22Rv1 (cell line): ENCODE data around the gene PDRG1.
"Not testable (repeated sequence)": the region's sequence is repeated elsewhere in the genome, so short reads cannot be mapped to it uniquely, and the experiment has no call there.

Experiments used
- H3K27ac ChIP-seq: fragments of 450-650 bp; 2 replicates; pipeline ENCODE4 v1.5.1; 2017
- ZFX ChIP-seq: fragments of 450-650 bp; IDR thresholded peaks from 2 replicates; pipeline ENCODE4 v1.6.1; 2017; ENCODE audit warnings: antibody characterized with exemption, borderline replicate concordance
- TF ChIP-seq, protein P1 (sequence below): fragments of 450-650 bp; IDR thresholded peaks from 2 replicates; pipeline ENCODE4 v1.5.1; 2017; ENCODE audit warnings: mild to moderate bottlenecking

The PDRG1 gene

GRCh38 chr20:31924561-31924960, 27.3 kb downstream of the PDRG1 start:
- TF ChIP-seq, protein P1, sequence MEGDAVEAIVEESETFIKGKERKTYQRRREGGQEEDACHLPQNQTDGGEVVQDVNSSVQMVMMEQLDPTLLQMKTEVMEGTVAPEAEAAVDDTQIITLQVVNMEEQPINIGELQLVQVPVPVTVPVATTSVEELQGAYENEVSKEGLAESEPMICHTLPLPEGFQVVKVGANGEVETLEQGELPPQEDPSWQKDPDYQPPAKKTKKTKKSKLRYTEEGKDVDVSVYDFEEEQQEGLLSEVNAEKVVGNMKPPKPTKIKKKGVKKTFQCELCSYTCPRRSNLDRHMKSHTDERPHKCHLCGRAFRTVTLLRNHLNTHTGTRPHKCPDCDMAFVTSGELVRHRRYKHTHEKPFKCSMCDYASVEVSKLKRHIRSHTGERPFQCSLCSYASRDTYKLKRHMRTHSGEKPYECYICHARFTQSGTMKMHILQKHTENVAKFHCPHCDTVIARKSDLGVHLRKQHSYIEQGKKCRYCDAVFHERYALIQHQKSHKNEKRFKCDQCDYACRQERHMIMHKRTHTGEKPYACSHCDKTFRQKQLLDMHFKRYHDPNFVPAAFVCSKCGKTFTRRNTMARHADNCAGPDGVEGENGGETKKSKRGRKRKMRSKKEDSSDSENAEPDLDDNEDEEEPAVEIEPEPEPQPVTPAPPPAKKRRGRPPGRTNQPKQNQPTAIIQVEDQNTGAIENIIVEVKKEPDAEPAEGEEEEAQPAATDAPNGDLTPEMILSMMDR = no peak
- no peak for TF ChIP-seq ZFX
- no peak overlapping the region for H3K27ac ChIP-seq

DNA sequence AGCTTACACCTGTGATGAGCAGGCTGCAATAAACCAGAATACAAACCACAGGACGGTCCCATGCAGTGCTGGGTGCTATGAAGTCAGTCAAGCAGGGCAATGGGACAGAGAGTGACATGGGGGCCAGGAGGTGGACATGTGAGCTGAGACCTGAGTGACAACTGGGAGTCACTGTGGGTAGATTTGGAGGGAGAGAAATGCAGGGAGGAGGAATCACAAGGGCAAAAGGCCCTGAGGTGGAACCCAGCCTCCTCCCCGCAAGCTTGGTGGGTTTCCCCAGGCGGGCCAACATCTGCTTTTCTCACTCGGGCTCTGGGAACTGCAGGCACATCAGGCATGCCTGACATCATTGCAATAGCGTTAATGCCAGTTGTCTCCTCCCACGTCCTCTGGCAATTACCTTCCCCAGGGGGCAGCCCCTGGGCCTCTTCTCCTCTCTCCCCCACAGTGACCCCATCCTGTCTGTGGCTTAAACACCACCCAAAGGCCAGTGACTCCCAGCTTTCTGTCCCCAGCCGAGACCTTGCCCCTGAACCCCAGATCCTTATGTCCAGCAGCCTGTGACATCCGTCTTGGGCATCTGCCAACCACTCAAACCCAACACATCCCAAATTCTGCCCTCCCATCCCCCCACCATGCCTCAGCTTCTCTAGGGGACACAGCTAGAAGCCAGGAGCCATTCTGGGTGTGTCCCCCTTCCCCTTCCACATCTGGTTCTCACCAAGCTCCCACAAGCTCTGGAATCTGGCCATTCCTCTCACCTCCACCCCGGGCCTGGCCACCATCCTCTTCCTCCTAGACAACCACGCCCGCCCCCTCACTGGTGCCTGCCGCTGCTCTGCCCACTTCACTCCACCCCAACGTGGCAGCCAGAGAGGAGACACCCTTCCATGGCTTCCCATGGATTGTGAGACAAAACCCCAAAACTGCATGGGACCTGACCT, 28.2 kb downstream of the PDRG1 start:
- no peak overlapping the region for H3K27ac ChIP-seq
- TF ChIP-seq, protein P1 = no peak
- no peak for TF ChIP-seq ZFX

- H3K27ac ChIP-seq = no peak overlapping the region
- TF ChIP-seq ZFX = no peak
- TF ChIP-seq, protein P1 = no peak
Measured at GRCh38 chr20:31922588-31922987, 29.3 kb downstream of the PDRG1 start.

DNA sequence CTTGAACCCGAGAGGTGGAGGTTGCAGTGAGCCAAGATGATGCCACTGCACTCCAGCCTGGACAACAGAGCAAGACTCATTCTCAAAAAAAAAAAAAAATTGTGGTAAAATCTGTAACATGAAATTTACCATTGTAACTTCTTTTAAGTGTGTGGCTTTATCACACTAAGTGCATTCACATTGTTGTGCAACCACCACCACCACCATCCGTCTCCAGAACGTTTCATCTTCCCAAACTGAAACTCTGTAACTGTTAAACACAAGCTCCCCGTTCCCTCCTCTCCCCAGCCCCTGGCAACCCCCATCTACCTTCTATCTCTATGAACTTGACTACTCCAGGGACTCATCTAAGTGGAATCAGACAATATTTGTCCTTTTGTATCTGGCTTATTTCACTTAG, 29.7 kb downstream of the PDRG1 start:
- TF ChIP-seq, protein P1 = no peak
- TF ChIP-seq ZFX = no peak
- no peak overlapping the region for H3K27ac ChIP-seq

- H3K27ac ChIP-seq = not testable (repeated sequence)
Measured at GRCh38 chr20:31921480-31921879, 30.4 kb downstream of the PDRG1 start.

- H3K27ac ChIP-seq = no peak overlapping the region
Measured at GRCh38 chr20:31920275-31920855, 31.5 kb downstream of the PDRG1 start.

GRCh38 chr20:31919410-31920155, 32.3 kb downstream of the PDRG1 start:
- H3K27ac ChIP-seq = no peak overlapping the region
- TF ChIP-seq ZFX = no peak
- TF ChIP-seq, protein P1 = no peak

More at GRCh38 chr20:31920275-31920855, 31.5 kb downstream of the PDRG1 start:
- TF ChIP-seq, protein P1 = no peak
- no peak for TF ChIP-seq ZFX
